Keratinocyte (primary cell): ENCODE results near the gene NUMBL. TPM values are rescaled to one million over a fixed set of nuclear protein-coding genes. Genes with fewer than 3 reads are reported as not detected.

Experiments used
- DNase-seq: peaks from one replicate; pipeline ENCODE4 v3.0.0-alpha.2; 2011; ENCODE audit warnings: low read depth, missing footprints, low spot score
- FAIRE-seq: peaks from 2 replicates; lab custom pipeline; 2011; peaks lifted over from hg19 to GRCh38; lab: Jason Lieb, UNC
- H2AFZ ChIP-seq: 2 replicates; pipeline ENCODE4 v1.6.0; 2012; ENCODE audit warnings: low read length, control low read depth, inconsistent platforms; ENCODE audit not compliant: control insufficient read depth
- H3K27ac ChIP-seq: 2 replicates; pipeline ENCODE4 v1.5.1; 2011; ENCODE audit warnings: low read length; ENCODE audit not compliant: control insufficient read depth, insufficient read depth
- H3K27me3 ChIP-seq: 3 replicates; pipeline ENCODE4 v1.6.0; 2011; ENCODE audit warnings: low read length; ENCODE audit not compliant: control insufficient read depth, insufficient read depth; ENCODE audit errors: extremely low read depth
- H3K36me3 ChIP-seq, 2 experiments: 2 replicates in 1 of 2; 3 replicates in 1 of 2; pipeline ENCODE4 v1.5.1; 2011; ENCODE audit warnings: low read length in 2 of 2, mild to moderate bottlenecking in 1 of 2; ENCODE audit not compliant: control insufficient read depth in 2 of 2, insufficient read depth in 2 of 2; ENCODE audit errors: extremely low read depth in 1 of 2
- H3K4me1 ChIP-seq: 3 replicates; pipeline ENCODE4 v1.5.1; 2011; ENCODE audit warnings: low read length; ENCODE audit not compliant: control insufficient read depth, insufficient read depth; ENCODE audit errors: extremely low read depth
- H3K4me2 ChIP-seq: 3 replicates; pipeline ENCODE4 v1.6.0; 2011; ENCODE audit warnings: low read depth, low read length; ENCODE audit not compliant: control insufficient read depth, insufficient read depth; ENCODE audit errors: extremely low read depth
- H3K4me3 ChIP-seq, 3 experiments: fragments of 200-600 bp in 1 of 3; sonication (generic) in 1 of 3; 2 replicates in 2 of 3; 3 replicates in 1 of 3; pipeline ENCODE4 v1.5.1; 2011 to 2016; ENCODE audit warnings: low read length in 3 of 3, mild to moderate bottlenecking in 3 of 3, control low read depth in 2 of 3, inconsistent platforms in 1 of 3, low read depth in 1 of 3, mixed read lengths in 1 of 3, mixed run types in 1 of 3, moderate library complexity in 1 of 3; ENCODE audit not compliant: control insufficient read depth in 2 of 3, insufficient read depth in 2 of 3; ENCODE audit errors: extremely low read depth in 1 of 3
- H3K79me2 ChIP-seq: 2 replicates; pipeline ENCODE4 v1.6.0; 2012; ENCODE audit warnings: low read length; ENCODE audit not compliant: control insufficient read depth, insufficient read depth
- H3K9ac ChIP-seq: 3 replicates; pipeline ENCODE4 v1.6.0; 2011; ENCODE audit warnings: low read length; ENCODE audit not compliant: control insufficient read depth, insufficient read depth; ENCODE audit errors: extremely low read depth
- H3K9me1 ChIP-seq: 3 replicates; pipeline ENCODE4 v1.6.0; 2011; ENCODE audit warnings: low read length; ENCODE audit not compliant: control insufficient read depth, insufficient read depth; ENCODE audit errors: extremely low read depth
- H3K9me3 ChIP-seq: 2 replicates; pipeline ENCODE4 v1.5.1; 2012; ENCODE audit warnings: low read depth, low read length; ENCODE audit not compliant: control insufficient read depth
- H4K20me1 ChIP-seq: 3 replicates; pipeline ENCODE4 v1.6.0; 2011; ENCODE audit warnings: low read length; ENCODE audit not compliant: control insufficient read depth, insufficient read depth; ENCODE audit errors: extremely low read depth
- CTCF ChIP-seq, 3 experiments: IDR thresholded peaks in 1 of 3; conservative IDR thresholded peaks in 1 of 3; optimal IDR thresholded peaks in 1 of 3; 2 replicates in 2 of 3; 3 replicates in 1 of 3; pipeline versions ENCODE3 to v1.5.1; 2011; ENCODE audit warnings: low read length in 3 of 3, mild to moderate bottlenecking in 3 of 3, moderate library complexity in 2 of 3, control low read depth in 1 of 3, inconsistent platforms in 1 of 3; ENCODE audit not compliant: insufficient read depth in 2 of 3; ENCODE audit errors: extremely low read depth in 1 of 3
- EZH2 ChIP-seq: IDR thresholded peaks from one replicate; pipeline ENCODE4 v1.6.1; 2012; ENCODE audit warnings: inconsistent platforms, mild to moderate bottlenecking, low read length, moderate library complexity
- dilution Hi-C: fragments of 300-500 bp; cut with MboI; formaldehyde crosslinking; loops from one replicate; pipeline ENCODE4 v1.7.0; 2020; ENCODE audit warnings: low sequenced_read_pairs; ENCODE audit not compliant: extremely low pct_ligation_motif_present
- polyA plus RNA-seq, 5 experiments: library from polyadenylated mRNA; depleted of rRNA in 3 of 5; stranded (reverse) in 3 of 5; stranded (forward) in 1 of 5; unstranded in 1 of 5; fragments of >200 nt; gene quantifications; 1 replicate in 1 of 5; 2 replicates in 3 of 5; 3 replicates in 1 of 5; pipeline versions ENCODE4 v1.2.1 to v1.2.3, GENCODE V29; 2011 to 2012; ENCODE audit warnings: missing spikeins in 2 of 5, low read depth in 1 of 5, low replicate concordance in 1 of 5

The NUMBL gene
- polyA plus RNA-seq, 1 donor (not counting 4 experiments of a cell fraction or from before 2014, with no cell fraction given), result 5.7 TPM

DNA sequence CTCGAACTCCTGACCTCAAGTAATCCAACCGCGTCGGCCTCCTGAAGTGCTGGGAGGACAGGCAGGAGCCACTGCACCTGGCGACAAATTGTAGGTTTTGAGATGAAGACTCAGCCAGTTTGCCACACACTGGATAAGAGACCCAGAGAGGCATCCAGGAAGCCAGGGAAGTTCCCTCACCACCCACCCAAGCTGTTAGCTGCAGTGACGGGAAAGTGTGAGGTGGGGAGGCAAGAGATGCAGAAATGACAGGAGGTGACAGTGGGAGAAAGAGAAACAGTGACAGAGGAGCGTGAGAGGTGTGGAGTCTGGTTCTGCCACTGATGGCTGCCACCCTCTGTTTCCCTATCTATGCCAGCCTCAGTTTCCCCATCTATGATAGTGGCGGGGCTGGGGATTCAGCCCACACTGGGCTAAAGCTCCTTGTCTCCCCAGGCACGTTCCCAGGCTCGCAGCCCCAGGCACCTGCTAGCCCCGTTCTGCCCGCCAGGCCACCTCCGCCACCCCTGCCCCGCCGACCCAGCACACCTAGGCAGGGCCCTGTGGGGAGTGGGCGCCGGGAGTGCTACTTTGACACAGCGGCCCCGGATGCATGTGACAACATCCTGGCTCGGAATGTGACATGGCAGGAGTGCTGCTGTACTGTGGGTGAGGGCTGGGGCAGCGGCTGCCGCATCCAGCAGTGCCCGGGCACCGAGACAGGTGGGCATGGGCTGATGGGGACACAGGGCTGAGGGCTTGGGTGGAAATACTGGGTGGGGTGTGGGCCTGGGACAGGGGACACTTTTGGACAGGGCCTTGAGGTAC, 68.3 kb downstream of the NUMBL start:
- dilution Hi-C loops, result no loop called here
- H3K4me2 ChIP-seq, result no peak overlapping the region
- peaks cover 33 to 39% of the 10 kb centered on the region in 2 experiments for H3K36me3 ChIP-seq
- DNase-seq (no peak), FAIRE-seq (no peak)
- H2AFZ ChIP-seq, result no peak overlapping the region
- no peak overlapping the region for H3K4me3 ChIP-seq
- TF ChIP-seq EZH2 (no peak), CTCF (optimal IDR thresholded peaks at IDR 0.05 in 1 of 3, IDR thresholded peaks at IDR 0.05 in 1 of 3, conservative IDR thresholded peaks at IDR 0.05 in 1 of 3; ENCODE audit: extremely low read depth in 1 of 3, insufficient read depth in 2 of 3, low read length in 3 of 3) (no peak)
- H3K4me1 ChIP-seq, result peaks cover 4% of the 10 kb centered on the region
- no peak overlapping the region for H3K27ac ChIP-seq
- no peaks in the 10 kb centered on the region for H3K27me3 ChIP-seq
- no peaks in the 10 kb centered on the region for H3K9me1 ChIP-seq
- H4K20me1 ChIP-seq, result no peaks in the 10 kb centered on the region
- no peaks in the 10 kb centered on the region for H3K9me3 ChIP-seq
- H3K9ac ChIP-seq, result no peak overlapping the region
- H3K79me2 ChIP-seq, result no peaks in the 10 kb centered on the region

DNA sequence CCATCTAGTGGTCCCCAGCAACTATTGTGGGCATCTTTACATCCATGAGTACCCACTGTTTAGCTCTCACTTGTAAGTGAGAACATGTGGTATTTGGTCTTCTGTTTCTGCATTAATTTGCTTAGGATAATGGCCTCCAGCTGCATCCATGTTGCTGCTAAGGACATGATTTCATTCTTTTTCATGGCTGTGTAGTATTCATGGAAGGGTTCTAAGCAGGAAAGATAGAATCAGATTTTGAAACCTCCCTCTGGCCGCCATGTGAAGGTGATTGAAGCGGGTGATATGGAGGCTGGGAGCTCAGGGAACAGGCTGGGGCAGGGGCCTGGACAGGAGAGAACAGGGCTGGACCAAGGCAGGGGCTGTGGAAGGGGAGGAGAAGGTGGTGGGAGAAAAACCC, 69.2 kb downstream of the NUMBL start:
- H3K4me3 ChIP-seq, result no peak overlapping the region

More for the DNA sequence above, 69.2 kb downstream of the NUMBL start:
- Histone ChIP-seq H3K4me2 (no peak overlapping the region), H3K9me1 (no peaks in the 10 kb centered on the region), H3K36me3 (peaks cover 33 to 38% of the 10 kb centered on the region in 2 experiments), H3K9ac (no peak overlapping the region), H3K27me3 (no peaks in the 10 kb centered on the region), H3K9me3 (no peaks in the 10 kb centered on the region), H2AFZ (no peak overlapping the region), H3K79me2 (peaks cover 5% of the 10 kb centered on the region), H4K20me1 (no peaks in the 10 kb centered on the region), H3K27ac (no peak overlapping the region), H3K4me1 (peaks cover 4% of the 10 kb centered on the region)
- TF ChIP-seq CTCF (optimal IDR thresholded peaks at IDR 0.05 in 1 of 3, IDR thresholded peaks at IDR 0.05 in 1 of 3, conservative IDR thresholded peaks at IDR 0.05 in 1 of 3; ENCODE audit: extremely low read depth in 1 of 3, insufficient read depth in 2 of 3, low read length in 3 of 3) (no peak), EZH2 (no peak)
- DNase-seq (no peak), FAIRE-seq (no peak)
- dilution Hi-C loops, result no loop called here
